Endothelial cell (in vitro differentiated cells): ENCODE data around the gene C1QTNF12. TPM values are rescaled to one million over a fixed set of nuclear protein-coding genes. Genes with fewer than 3 reads are reported as not detected.
"Not testable (repeated sequence)": the region's sequence is repeated elsewhere in the genome, so short reads cannot be mapped to it uniquely, and the experiment has no call there.

ENCODE experiments used
- DNase-seq: peaks from one replicate; pipeline ENCODE4 v3.0.0; 2021; ENCODE audit warnings: low spot score
- H3K27ac Mint-ChIP-seq: one replicate; pipeline ENCODE4 v1.8.0; 2021; ENCODE audit warnings: mixed read lengths, inconsistent platforms; ENCODE audit not compliant: unreplicated experiment
- H3K27me3 Mint-ChIP-seq: one replicate; pipeline ENCODE4 v1.8.0; 2021; ENCODE audit warnings: mild to moderate bottlenecking, moderate library complexity, mixed read lengths, inconsistent platforms; ENCODE audit not compliant: unreplicated experiment
- H3K36me3 Mint-ChIP-seq: one replicate; pipeline ENCODE4 v1.8.0; 2021; ENCODE audit warnings: mild to moderate bottlenecking, low read depth, mixed read lengths, inconsistent platforms; ENCODE audit not compliant: unreplicated experiment
- H3K4me1 Mint-ChIP-seq: one replicate; pipeline ENCODE4 v1.8.0; 2021; ENCODE audit warnings: mild to moderate bottlenecking, mixed read lengths, inconsistent platforms; ENCODE audit not compliant: unreplicated experiment
- H3K4me3 Mint-ChIP-seq: one replicate; pipeline ENCODE4 v1.8.0; 2021; ENCODE audit warnings: mild to moderate bottlenecking, mixed read lengths, inconsistent platforms; ENCODE audit not compliant: unreplicated experiment
- H3K9me3 Mint-ChIP-seq: one replicate; pipeline ENCODE4 v1.8.0; 2021; ENCODE audit warnings: mixed read lengths, inconsistent platforms; ENCODE audit not compliant: unreplicated experiment
- microRNA-seq: library from miRNA; unstranded; fragments of <30 nt; microRNA quantifications from one replicate; pipeline ENCODE4, GENCODE V29; 2020; ENCODE audit not compliant: unreplicated experiment
- total RNA-seq: library from RNA; stranded (reverse); fragmentation: NEBNext Ultra II Directional; extraction: Animal tissue kit (Norgen Biotek cat#: 25700); gene quantifications from one replicate; pipeline ENCODE4 v1.2.1, GENCODE V29; 2021; ENCODE audit not compliant: unreplicated experiment
- TF ChIP-seq, protein P1 (sequence below): fragments of 200-600 bp; sonication (generic); IDR thresholded peaks from one replicate; pipeline ENCODE4 v1.5.0; 2021; ENCODE audit warnings: antibody characterized with exemption; ENCODE audit not compliant: unreplicated experiment

Gene C1QTNF12
- total RNA-seq, 1 donor from 2014 or later = 0.69 TPM

DNA sequence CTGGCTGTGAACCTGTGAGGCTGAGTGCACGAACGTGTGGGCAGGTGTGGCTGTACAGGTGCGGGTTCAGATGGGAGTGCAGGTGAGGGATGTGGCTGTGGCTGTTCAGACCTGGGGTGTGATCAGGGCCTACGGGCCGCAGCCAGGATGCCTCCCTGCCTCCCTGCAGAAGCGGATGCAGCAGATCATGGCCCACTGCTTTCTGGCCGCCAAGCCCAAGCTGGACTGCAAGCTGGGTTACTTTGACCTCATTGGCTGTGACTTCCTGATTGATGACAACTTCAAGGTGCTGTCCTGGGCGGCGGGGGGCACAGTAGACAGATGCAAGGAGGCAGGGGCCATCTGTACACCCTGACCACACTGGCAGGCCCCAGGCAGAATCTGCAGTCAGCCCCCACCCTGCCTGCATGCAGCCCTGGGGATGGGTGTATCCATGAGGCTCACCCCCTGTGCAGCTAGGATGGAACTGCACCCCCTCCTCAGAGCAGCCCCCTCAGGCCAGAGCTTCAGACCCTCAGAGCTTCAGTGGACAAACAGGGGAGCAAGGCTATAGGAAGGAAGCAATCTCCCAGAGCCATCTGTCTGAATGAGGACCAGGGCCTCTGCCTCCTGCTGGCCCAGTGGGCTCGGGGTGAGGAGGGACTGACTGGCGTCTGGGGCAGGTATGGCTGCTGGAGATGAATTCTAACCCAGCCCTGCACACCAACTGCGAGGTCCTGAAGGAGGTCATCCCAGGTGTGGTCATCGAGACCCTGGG lies 49.9 kb downstream of the C1QTNF12 start:
- Mint-ChIP-seq H3K4me3 (no peak overlapping the region), H3K27me3 (peaks cover 8% of the 10 kb centered on the region), H3K36me3 (peaks cover 14% of the 10 kb centered on the region)

DNA sequence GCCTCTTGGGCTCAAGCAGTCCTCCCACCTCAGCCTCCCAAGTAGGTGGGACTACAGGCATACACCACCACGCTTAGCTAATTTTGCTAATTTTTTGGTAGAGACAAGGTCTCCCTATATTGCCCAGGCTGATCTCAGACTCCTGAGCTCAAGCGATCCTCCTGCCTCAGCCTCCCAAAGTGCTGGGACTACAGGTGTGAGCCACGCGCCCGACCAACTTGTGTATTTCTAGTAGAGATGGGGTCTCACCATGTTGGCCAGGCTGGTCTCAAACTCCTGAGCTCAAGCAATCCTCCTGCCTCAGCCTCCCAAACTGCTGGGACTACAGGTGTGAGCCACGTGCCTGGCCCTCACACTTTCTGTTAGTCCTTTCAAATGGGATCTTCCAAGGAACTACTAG lies 50.8 kb downstream of the C1QTNF12 start:
- not testable (repeated sequence) for H3K4me3 Mint-ChIP-seq, H3K27ac Mint-ChIP-seq

More for the DNA sequence above, 49.9 kb downstream of the C1QTNF12 start:
- no peaks in the 10 kb centered on the region for H3K4me1 Mint-ChIP-seq
- peaks cover 6% of the 10 kb centered on the region for H3K9me3 Mint-ChIP-seq
- TF ChIP-seq, protein P1, sequence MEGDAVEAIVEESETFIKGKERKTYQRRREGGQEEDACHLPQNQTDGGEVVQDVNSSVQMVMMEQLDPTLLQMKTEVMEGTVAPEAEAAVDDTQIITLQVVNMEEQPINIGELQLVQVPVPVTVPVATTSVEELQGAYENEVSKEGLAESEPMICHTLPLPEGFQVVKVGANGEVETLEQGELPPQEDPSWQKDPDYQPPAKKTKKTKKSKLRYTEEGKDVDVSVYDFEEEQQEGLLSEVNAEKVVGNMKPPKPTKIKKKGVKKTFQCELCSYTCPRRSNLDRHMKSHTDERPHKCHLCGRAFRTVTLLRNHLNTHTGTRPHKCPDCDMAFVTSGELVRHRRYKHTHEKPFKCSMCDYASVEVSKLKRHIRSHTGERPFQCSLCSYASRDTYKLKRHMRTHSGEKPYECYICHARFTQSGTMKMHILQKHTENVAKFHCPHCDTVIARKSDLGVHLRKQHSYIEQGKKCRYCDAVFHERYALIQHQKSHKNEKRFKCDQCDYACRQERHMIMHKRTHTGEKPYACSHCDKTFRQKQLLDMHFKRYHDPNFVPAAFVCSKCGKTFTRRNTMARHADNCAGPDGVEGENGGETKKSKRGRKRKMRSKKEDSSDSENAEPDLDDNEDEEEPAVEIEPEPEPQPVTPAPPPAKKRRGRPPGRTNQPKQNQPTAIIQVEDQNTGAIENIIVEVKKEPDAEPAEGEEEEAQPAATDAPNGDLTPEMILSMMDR = no peak
- peak; percentile 5 for DNase-seq
- H3K27ac Mint-ChIP-seq = peak overlapping the region; percentile 67

DNA sequence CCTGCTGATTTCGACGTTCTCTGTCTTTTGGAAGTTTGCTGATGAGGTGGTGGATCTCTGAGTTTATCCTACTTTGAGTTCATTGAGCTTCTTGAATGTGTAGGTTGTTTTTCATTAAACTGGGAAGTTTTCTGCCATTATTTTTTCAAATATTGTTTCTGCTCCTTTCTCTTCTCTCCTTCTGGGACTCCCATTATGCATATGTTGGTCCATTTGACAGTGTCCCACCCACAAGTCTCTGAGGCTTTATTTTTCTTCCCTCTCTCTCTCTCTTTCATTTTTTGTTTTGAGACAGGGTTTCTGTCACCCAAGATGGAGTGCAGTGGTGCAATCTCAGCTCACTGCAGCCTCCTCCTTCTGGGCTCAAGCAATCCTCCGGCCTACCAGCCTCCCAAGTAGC lies 51.8 kb downstream of the C1QTNF12 start:
- Mint-ChIP-seq H3K4me3 (no peak overlapping the region), H3K27me3 (peaks cover 8% of the 10 kb centered on the region), H3K9me3 (peaks cover 7% of the 10 kb centered on the region), H3K27ac (no peak overlapping the region), H3K4me1 (no peaks in the 10 kb centered on the region), H3K36me3 (peaks cover 14% of the 10 kb centered on the region)
- TF ChIP-seq, protein P1 = no peak
- DNase-seq = no peak

More for the DNA sequence above, 50.8 kb downstream of the C1QTNF12 start:
- H3K9me3 Mint-ChIP-seq, DNase-seq, H3K4me1 Mint-ChIP-seq, H3K27me3 Mint-ChIP-seq: not testable (repeated sequence)
- H3K36me3 Mint-ChIP-seq = peaks cover 14% of the 10 kb centered on the region

Small RNAs within 50 kb of the gene (microRNA-seq; reads per million reads assigned to microRNA genes)
- 3.1 reads per million, percentile 39 among the genes with 10 or more reads in this experiment for gene MIR6726

Other genes with a start within 250 kb of the C1QTNF12 start
- 144 TPM for gene HES4, start 246.6 kb downstream of the C1QTNF12 start, total RNA-seq
- 33.3 TPM for gene ISG15, start 233.2 kb downstream of the C1QTNF12 start, total RNA-seq
- 374 TPM for gene AGRN, start 226.6 kb downstream of the C1QTNF12 start, total RNA-seq
- gene RNF223, start 172.4 kb downstream of the C1QTNF12 start, total RNA-seq = not detected
- 16.6 TPM for gene C1orf159, start 130.6 kb downstream of the C1QTNF12 start, total RNA-seq
- not detected for gene TTLL10, start 72.8 kb downstream of the C1QTNF12 start, total RNA-seq
- gene TNFRSF18, start 40.1 kb downstream of the C1QTNF12 start, total RNA-seq = not detected
- 0.80 TPM for gene TNFRSF4, start 32.6 kb downstream of the C1QTNF12 start, total RNA-seq
- gene SDF4, start 14.7 kb downstream of the C1QTNF12 start, total RNA-seq = 130 TPM
- 43.2 TPM for gene B3GALT6, start 14.5 kb downstream of the C1QTNF12 start, total RNA-seq
- 71.9 TPM for gene UBE2J2, start 27.1 kb upstream of the C1QTNF12 start, total RNA-seq
- 3.9 TPM for gene SCNN1D, start 33.7 kb upstream of the C1QTNF12 start, total RNA-seq
- 54.0 TPM for gene ACAP3, start 61.2 kb upstream of the C1QTNF12 start, total RNA-seq
- gene PUSL1, start 61.9 kb upstream of the C1QTNF12 start, total RNA-seq = 14.0 TPM
- 104 TPM for gene INTS11, start 77.9 kb upstream of the C1QTNF12 start, total RNA-seq
- 26.0 TPM for gene CPTP, start 78.1 kb upstream of the C1QTNF12 start, total RNA-seq
- 1.2 TPM for gene TAS1R3, start 84.6 kb upstream of the C1QTNF12 start, total RNA-seq
- gene DVL1, start 102.7 kb upstream of the C1QTNF12 start, total RNA-seq = 26.7 TPM
- 0.64 TPM for gene MXRA8, start 111.8 kb upstream of the C1QTNF12 start, total RNA-seq
- gene AURKAIP1, start 128.5 kb upstream of the C1QTNF12 start, total RNA-seq = 128 TPM
- gene CCNL2, start 152.6 kb upstream of the C1QTNF12 start, total RNA-seq = 266 TPM
- 95.0 TPM for gene MRPL20, start 160.6 kb upstream of the C1QTNF12 start, total RNA-seq
- gene ANKRD65, start 174.6 kb upstream of the C1QTNF12 start, total RNA-seq = 0.31 TPM
- 34.2 TPM for gene VWA1, start 189.0 kb upstream of the C1QTNF12 start, total RNA-seq
- 2.9 TPM for gene ATAD3C, start 203.0 kb upstream of the C1QTNF12 start, total RNA-seq
- gene ATAD3B, start 225.0 kb upstream of the C1QTNF12 start, total RNA-seq = 27.2 TPM